ENCODE results near the gene OGFOD3.
"Not testable (repeated sequence)": the region's sequence is repeated elsewhere in the genome, so short reads cannot be mapped to it uniquely, and the experiment has no call there.

OGFOD3 gene

DNA sequence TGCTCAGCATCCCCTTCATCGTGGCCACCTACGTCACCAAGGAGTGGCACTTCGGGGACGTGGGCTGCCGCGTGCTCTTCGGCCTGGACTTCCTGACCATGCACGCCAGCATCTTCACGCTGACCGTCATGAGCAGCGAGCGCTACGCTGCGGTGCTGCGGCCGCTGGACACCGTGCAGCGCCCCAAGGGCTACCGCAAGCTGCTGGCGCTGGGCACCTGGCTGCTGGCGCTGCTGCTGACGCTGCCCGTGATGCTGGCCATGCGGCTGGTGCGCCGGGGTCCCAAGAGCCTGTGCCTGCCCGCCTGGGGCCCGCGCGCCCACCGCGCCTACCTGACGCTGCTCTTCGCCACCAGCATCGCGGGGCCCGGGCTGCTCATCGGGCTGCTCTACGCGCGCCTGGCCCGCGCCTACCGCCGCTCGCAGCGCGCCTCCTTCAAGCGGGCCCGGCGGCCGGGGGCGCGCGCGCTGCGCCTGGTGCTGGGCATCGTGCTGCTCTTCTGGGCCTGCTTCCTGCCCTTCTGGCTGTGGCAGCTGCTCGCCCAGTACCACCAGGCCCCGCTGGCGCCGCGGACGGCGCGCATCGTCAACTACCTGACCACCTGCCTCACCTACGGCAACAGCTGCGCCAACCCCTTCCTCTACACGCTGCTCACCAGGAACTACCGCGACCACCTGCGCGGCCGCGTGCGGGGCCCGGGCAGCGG lies 43.6 kb downstream of the OGFOD3 start:
- TF ChIP-seq POLR2A (IDR thresholded peaks at IDR 0.05; ENCODE audit: extremely low read depth, insufficient read length) (no peak), MYC (IDR thresholded peaks at IDR 0.05; ENCODE audit: low read depth, low read length) (no peak)
- TF ChIP-seq, protein P1, sequence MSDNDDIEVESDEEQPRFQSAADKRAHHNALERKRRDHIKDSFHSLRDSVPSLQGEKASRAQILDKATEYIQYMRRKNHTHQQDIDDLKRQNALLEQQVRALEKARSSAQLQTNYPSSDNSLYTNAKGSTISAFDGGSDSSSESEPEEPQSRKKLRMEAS (IDR thresholded peaks at IDR 0.05; ENCODE audit: low read depth, low read length), result no peak
- TF ChIP-seq, protein P2, sequence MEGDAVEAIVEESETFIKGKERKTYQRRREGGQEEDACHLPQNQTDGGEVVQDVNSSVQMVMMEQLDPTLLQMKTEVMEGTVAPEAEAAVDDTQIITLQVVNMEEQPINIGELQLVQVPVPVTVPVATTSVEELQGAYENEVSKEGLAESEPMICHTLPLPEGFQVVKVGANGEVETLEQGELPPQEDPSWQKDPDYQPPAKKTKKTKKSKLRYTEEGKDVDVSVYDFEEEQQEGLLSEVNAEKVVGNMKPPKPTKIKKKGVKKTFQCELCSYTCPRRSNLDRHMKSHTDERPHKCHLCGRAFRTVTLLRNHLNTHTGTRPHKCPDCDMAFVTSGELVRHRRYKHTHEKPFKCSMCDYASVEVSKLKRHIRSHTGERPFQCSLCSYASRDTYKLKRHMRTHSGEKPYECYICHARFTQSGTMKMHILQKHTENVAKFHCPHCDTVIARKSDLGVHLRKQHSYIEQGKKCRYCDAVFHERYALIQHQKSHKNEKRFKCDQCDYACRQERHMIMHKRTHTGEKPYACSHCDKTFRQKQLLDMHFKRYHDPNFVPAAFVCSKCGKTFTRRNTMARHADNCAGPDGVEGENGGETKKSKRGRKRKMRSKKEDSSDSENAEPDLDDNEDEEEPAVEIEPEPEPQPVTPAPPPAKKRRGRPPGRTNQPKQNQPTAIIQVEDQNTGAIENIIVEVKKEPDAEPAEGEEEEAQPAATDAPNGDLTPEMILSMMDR (IDR thresholded peaks at IDR 0.05; ENCODE audit: low read depth, low read length), result no peak
- no peak overlapping the region for H3K4me3 ChIP-seq (ENCODE audit: low read depth, low read length)

DNA sequence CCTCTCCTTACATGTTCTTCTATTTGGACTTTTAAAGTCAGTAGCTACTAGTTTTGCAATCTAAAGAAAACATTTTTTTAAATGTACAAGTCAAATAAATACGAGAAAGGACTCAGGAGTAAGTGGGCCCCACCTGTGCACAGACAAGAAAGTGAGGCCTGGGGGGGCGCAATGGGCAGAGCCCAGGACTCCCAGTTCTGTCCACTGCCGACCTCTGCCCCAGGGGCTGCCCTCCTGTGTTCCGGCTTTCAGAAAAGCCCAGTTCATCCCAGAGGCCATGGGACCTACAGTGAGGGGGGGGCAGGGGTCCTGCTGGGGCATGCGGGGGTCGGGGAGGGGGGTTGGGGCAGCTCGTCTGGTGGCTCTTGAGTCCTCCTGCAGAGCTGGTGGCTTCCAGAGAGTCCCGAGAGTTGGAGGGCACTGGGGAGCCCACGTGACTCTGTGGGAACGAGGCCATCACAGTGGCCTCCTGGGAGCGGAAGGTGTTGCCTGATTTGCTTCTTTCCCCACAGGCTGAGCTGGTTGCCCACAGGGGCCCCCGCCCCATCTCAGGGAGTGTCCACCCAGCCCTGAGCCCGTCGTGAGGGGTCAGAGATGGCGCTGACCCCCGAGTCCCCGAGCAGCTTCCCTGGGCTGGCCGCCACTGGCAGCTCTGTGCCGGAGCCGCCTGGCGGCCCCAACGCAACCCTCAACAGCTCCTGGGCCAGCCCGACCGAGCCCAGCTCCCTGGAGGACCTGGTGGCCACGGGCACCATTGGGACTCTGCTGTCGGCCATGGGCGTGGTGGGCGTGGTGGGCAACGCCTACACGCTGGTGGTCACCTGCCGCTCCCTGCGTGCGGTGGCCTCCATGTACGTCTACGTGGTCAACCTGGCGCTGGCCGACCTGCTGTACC lies 44.4 kb downstream of the OGFOD3 start:
- no peak for DNase-seq (ENCODE audit: low read depth)
- TF ChIP-seq POLR2A (IDR thresholded peaks at IDR 0.05; ENCODE audit: extremely low read depth, insufficient read length), result no peak
- TF ChIP-seq, protein P1 (IDR thresholded peaks at IDR 0.05; ENCODE audit: low read depth, low read length), result no peak
- TF ChIP-seq MYC (IDR thresholded peaks at IDR 0.05; ENCODE audit: low read depth, low read length), result no peak
- TF ChIP-seq, protein P2 (IDR thresholded peaks at IDR 0.05; ENCODE audit: low read depth, low read length), result no peak
- H3K4me3 ChIP-seq (ENCODE audit: low read depth, low read length), result no peak overlapping the region

More for the DNA sequence above, 43.6 kb downstream of the OGFOD3 start:
- no peak for DNase-seq (ENCODE audit: low read depth)

DNA sequence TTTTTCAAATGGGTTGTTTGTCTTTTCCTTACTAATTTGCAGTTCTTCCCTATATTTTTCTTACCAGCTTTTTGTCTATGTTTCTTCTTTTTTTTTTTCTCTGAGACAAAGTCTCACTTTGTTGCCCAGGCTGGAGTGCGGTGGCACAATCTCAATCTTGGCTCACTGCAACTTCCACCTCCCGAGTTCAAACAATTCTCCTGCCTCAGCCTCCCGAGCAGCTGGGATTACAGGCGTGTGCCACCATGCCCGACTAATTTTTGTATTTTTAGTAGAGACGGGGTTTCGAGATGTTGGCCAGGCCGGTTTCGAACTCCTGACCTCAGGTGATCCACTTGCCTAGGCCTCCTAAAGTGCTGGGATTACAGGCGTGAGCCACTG lies 45.3 kb downstream of the OGFOD3 start:
- not testable (repeated sequence) for DNase-seq (ENCODE audit: low read depth); H3K4me3 ChIP-seq (ENCODE audit: low read depth, low read length)

DNA sequence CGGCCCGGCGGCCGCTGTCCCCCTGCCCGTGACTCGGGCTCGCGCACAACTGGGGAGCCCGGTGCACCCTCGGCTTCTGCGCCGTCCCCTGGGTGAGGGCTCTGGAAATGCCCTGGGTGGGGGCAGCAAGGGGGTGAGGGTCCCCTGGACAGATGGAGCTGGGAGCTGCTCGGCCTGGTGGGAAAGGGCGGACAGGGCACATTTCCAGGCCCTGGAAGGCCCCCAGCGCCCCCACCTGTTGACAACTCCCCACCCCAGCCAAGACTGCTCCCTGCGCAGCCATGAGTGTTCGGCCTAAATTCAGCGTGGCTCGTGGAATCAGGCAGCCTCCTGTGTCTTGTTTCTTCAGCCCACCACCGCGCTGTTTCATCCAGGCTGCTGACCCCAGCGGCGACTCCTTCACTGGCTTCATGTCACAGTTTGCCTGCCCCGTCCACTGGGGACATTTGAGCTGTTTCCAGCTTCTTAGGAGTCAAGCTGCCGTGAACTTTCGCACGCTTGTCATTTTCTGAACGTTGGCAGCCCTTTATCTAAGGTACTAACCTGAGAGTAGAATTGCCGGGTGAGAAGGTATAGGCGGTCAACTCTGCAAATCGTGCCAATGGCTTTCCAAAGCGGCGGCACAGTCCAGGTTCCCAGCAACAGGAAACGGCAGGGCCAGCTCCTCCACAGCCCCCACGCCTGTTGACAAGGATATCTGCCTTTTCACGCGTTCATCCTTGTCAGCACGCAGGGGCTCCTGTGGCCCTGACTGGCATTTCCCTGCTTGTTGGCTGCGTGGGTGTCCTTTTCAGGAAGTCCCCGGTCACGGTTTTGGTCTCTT lies 45.9 kb downstream of the OGFOD3 start:
- TF ChIP-seq POLR2A (IDR thresholded peaks at IDR 0.05; ENCODE audit: extremely low read depth, insufficient read length) (no peak), MYC (IDR thresholded peaks at IDR 0.05; ENCODE audit: low read depth, low read length) (no peak)
- TF ChIP-seq, protein P1 (IDR thresholded peaks at IDR 0.05; ENCODE audit: low read depth, low read length), result no peak
- TF ChIP-seq, protein P2 (IDR thresholded peaks at IDR 0.05; ENCODE audit: low read depth, low read length), result no peak
- DNase-seq (ENCODE audit: low read depth), result no peak
- no peak overlapping the region for H3K4me3 ChIP-seq (ENCODE audit: low read depth, low read length)

DNA sequence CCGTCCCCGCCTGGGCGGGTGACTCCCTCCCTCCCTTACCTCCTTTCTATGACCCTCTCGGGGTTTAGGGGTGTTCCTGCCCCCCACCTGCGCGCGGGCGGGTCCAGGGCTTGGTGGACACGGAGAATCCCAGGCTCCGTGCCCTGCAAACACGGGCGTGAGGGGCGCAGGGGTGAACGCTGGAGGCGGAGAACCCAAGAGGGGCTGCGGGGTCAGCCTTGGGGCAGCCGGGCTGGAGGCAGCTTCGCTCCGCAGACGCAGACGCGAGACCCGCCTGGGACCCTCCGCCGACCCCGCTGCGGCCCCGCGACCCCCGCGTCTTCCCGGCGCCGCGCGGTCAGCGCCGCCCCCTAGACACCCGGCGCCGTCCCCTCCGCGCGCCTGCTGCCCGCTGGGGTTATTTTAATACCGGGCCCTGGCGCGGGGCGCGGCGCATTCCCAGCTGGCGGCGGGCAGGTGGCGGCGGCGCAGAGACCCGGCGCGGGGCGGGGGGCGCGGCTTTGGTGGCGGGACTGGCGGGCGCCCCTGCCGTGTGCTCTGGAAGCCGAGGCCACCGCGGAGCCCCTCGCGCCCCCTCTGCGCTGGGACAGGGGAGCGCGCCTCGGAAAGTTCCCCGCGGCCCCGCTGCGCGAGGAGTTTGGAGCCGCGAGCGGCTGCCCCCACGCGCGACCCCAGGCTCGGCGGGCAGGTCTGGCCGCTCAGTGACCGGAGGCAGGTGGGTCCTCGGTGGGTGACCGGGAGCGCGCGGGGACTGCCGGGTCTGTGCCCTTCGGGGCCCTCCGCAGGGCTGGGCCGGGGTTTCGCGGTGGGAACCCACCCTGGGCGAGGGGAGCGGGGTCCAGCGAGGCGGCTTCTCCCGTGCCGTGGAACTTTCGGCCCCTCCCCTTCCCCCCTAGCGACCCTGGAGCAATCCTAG lies 46.8 kb downstream of the OGFOD3 start, which contains the start of gene UTS2R:
UTS2R (plus strand) TSS at position 433 of the 916 bp plus-strand sequence. CDS start 2,560 bp downstream, outside the sequence.
- no peak for DNase-seq (ENCODE audit: low read depth)
- TF ChIP-seq, protein P2 (IDR thresholded peaks at IDR 0.05; ENCODE audit: low read depth, low read length), result no peak
- no peak for TF ChIP-seq MYC (IDR thresholded peaks at IDR 0.05; ENCODE audit: low read depth, low read length)
- TF ChIP-seq, protein P1 (IDR thresholded peaks at IDR 0.05; ENCODE audit: low read depth, low read length), result no peak
- TF ChIP-seq POLR2A (IDR thresholded peaks at IDR 0.05; ENCODE audit: extremely low read depth, insufficient read length), result no peak
- no peak within 1 kb of the TSS for H3K4me3 ChIP-seq (ENCODE audit: low read depth, low read length)
